GM19397 (cell line): ENCODE results near the gene WNK2.

ENCODE experiments used
- ATAC-seq: cut with Tn5 transposase; IDR thresholded peaks from one replicate; pipeline ENCODE4 v1.9.1; 2021; ENCODE audit warnings: mild to moderate bottlenecking, moderate library complexity; ENCODE audit not compliant: unreplicated experiment

The WNK2 gene

GRCh38 chr9:93303258-93303771 is 119.4 kb downstream of the WNK2 start:
- ATAC-seq: no peak

GRCh38 chr9:93303806-93304573 is 120.1 kb downstream of the WNK2 start:
- ATAC-seq: no peak

GRCh38 chr9:93304574-93305496 is 120.9 kb downstream of the WNK2 start:
- no peak for ATAC-seq

GRCh38 chr9:93305497-93306020 is 121.6 kb downstream of the WNK2 start:
- ATAC-seq: no peak

- no peak for ATAC-seq
These were observed 122.1 kb downstream of the WNK2 start for GRCh38 chr9:93306081-93306480.

GRCh38 chr9:93306579-93307091 is 122.7 kb downstream of the WNK2 start:
- ATAC-seq: no peak

GRCh38 chr9:93307468-93308157 is 123.7 kb downstream of the WNK2 start:
- ATAC-seq: no peak

GRCh38 chr9:93308158-93308602 is 124.2 kb downstream of the WNK2 start:
- ATAC-seq: no peak

GRCh38 chr9:93308676-93309075 is 124.7 kb downstream of the WNK2 start:
- ATAC-seq: no peak

- ATAC-seq: no peak
These were observed 126.0 kb downstream of the WNK2 start for GRCh38 chr9:93309889-93310425.

- ATAC-seq: no peak
These were observed 131.2 kb downstream of the WNK2 start for GRCh38 chr9:93315118-93315517.

GRCh38 chr9:93315960-93316359 is 132.0 kb downstream of the WNK2 start:
- ATAC-seq: no peak

GRCh38 chr9:93316726-93317494 is 133.0 kb downstream of the WNK2 start:
- ATAC-seq: no peak

- ATAC-seq: no peak
These were observed 133.7 kb downstream of the WNK2 start for GRCh38 chr9:93317495-93318094.

- no peak for ATAC-seq
These were observed 134.5 kb downstream of the WNK2 start for GRCh38 chr9:93318480-93318879.

GRCh38 chr9:93319301-93319991 is 135.5 kb downstream of the WNK2 start:
- no peak for ATAC-seq

GRCh38 chr9:93319992-93320500 is 136.1 kb downstream of the WNK2 start:
- ATAC-seq: no peak

- ATAC-seq: no peak
These were observed 136.8 kb downstream of the WNK2 start for GRCh38 chr9:93320591-93321219.
